ENCODE results near the gene MAD1L1. TPM values are rescaled to one million over a fixed set of nuclear protein-coding genes. Genes with fewer than 3 reads are reported as not detected.

Gene MAD1L1
- total and polyA plus RNA-seq, 2 experiments from 2014 or later, result 38.2 to 69.8 TPM

DNA sequence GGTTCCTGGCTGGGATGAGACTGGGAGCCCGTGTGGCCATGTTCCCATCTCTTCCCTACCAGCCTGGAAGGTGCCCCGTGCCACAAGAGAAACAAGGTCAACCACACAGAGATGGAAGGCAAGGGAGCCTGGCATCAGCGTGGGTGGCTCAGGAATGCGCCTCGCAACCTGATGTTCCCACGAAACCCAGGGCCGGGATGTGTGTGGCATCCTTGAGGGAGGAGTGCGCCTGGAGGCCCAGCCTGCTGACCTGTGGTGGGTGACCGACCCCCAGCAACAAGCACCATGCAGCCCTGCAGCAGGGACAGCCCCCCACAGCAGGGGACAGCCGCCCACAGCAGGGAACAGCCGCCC, 295.5 kb downstream of the MAD1L1 start:
- Histone ChIP-seq H3K27ac (no peak overlapping the region), H3K4me2 (ENCODE audit: unreplicated experiment) (no peak overlapping the region), H3K4me1 (ENCODE audit: insufficient read depth) (no peaks in the 10 kb centered on the region), H3K4me3 (no peak overlapping the region), H3K9me2 (ENCODE audit: insufficient read depth) (no peaks in the 10 kb centered on the region), H3K9me3 (ENCODE audit: low read depth) (no peaks in the 10 kb centered on the region), H3K36me3 (ENCODE audit: low read depth) (no peaks in the 10 kb centered on the region), H2AFZ (no peak overlapping the region), H3K79me2 (ENCODE audit: insufficient read depth) (no peaks in the 10 kb centered on the region), H3K9ac (no peak overlapping the region), H4K20me1 (ENCODE audit: insufficient read depth) (no peaks in the 10 kb centered on the region), H3K27me3 (replicated peaks; ENCODE audit: insufficient read depth) (no peaks in the 10 kb centered on the region), H3F3A (ENCODE audit: insufficient read depth) (no peaks in the 10 kb centered on the region)
- TF ChIP-seq EZH2 (IDR thresholded peaks at IDR 0.05; ENCODE audit: insufficient read depth, poor library complexity, severe bottlenecking) (no peak), EZH2phosphoT487 (IDR thresholded peaks at IDR 0.05; ENCODE audit: insufficient read depth, low read depth) (no peak)
- no peak for DNase-seq
- 92% methylated on average over 11 of the region's 11 CpGs for WGBS, 2 experiments (ENCODE audit: low coverage in 1 of 2, low lambda C conversion rate in 2 of 2, missing lambda C conversion rate in 2 of 2)
- in situ Hi-C loops (cut with MboI), result no loop called here

GRCh38 chr7:1936531-1937251, 296.1 kb downstream of the MAD1L1 start:
- H3K27me3 ChIP-seq (replicated peaks; ENCODE audit: insufficient read depth), result no peaks in the 10 kb centered on the region

GRCh38 chr7:1936006-1936310, 296.8 kb downstream of the MAD1L1 start:
- no peak overlapping the region for H3K9ac ChIP-seq
- no peaks in the 10 kb centered on the region for H3K27me3 ChIP-seq (replicated peaks; ENCODE audit: insufficient read depth)
- no peaks in the 10 kb centered on the region for H3K4me1 ChIP-seq (ENCODE audit: insufficient read depth)
- H3K4me2 ChIP-seq (ENCODE audit: unreplicated experiment), result no peak overlapping the region
- DNase-seq, result no peak
- H3K79me2 ChIP-seq (ENCODE audit: insufficient read depth), result no peaks in the 10 kb centered on the region
- no peak overlapping the region for H3K4me3 ChIP-seq
- no peak for TF ChIP-seq EZH2 (IDR thresholded peaks at IDR 0.05; ENCODE audit: insufficient read depth, poor library complexity, severe bottlenecking)
- no peak for TF ChIP-seq EZH2phosphoT487 (IDR thresholded peaks at IDR 0.05; ENCODE audit: insufficient read depth, low read depth)
- no peaks in the 10 kb centered on the region for H4K20me1 ChIP-seq (ENCODE audit: insufficient read depth)
- no peak overlapping the region for H2AFZ ChIP-seq
- WGBS, 2 experiments (ENCODE audit: low coverage in 1 of 2, low lambda C conversion rate in 2 of 2, missing lambda C conversion rate in 2 of 2), result 95 to 98% methylated on average over 8 of the region's 8 CpGs
- no peaks in the 10 kb centered on the region for H3K9me2 ChIP-seq (ENCODE audit: insufficient read depth)
- no peaks in the 10 kb centered on the region for H3K9me3 ChIP-seq (ENCODE audit: low read depth)
- H3F3A ChIP-seq (ENCODE audit: insufficient read depth), result no peaks in the 10 kb centered on the region
- in situ Hi-C loops (cut with MboI), result no loop called here
- no peak overlapping the region for H3K27ac ChIP-seq
- H3K36me3 ChIP-seq (ENCODE audit: low read depth), result no peaks in the 10 kb centered on the region

More at GRCh38 chr7:1936531-1937251, 296.1 kb downstream of the MAD1L1 start:
- Histone ChIP-seq H3K9me2 (ENCODE audit: insufficient read depth) (no peaks in the 10 kb centered on the region), H3K27ac (no peak overlapping the region), H2AFZ (no peak overlapping the region), H3K4me1 (ENCODE audit: insufficient read depth) (no peaks in the 10 kb centered on the region), H3K4me3 (no peak overlapping the region), H3K79me2 (ENCODE audit: insufficient read depth) (no peaks in the 10 kb centered on the region), H4K20me1 (ENCODE audit: insufficient read depth) (no peaks in the 10 kb centered on the region), H3K36me3 (ENCODE audit: low read depth) (no peaks in the 10 kb centered on the region), H3K4me2 (ENCODE audit: unreplicated experiment) (no peak overlapping the region), H3K9ac (no peak overlapping the region), H3F3A (ENCODE audit: insufficient read depth) (no peaks in the 10 kb centered on the region), H3K9me3 (ENCODE audit: low read depth) (no peaks in the 10 kb centered on the region)
- in situ Hi-C loops (cut with MboI), result no loop called here
- 94% methylated on average over 14 to 28 of the region's 29 CpGs for WGBS, 2 experiments (ENCODE audit: low coverage in 1 of 2, low lambda C conversion rate in 2 of 2, missing lambda C conversion rate in 2 of 2)
- DNase-seq, result no peak
- TF ChIP-seq EZH2 (IDR thresholded peaks at IDR 0.05; ENCODE audit: insufficient read depth, poor library complexity, severe bottlenecking) (no peak), EZH2phosphoT487 (IDR thresholded peaks at IDR 0.05; ENCODE audit: insufficient read depth, low read depth) (no peak)

DNA sequence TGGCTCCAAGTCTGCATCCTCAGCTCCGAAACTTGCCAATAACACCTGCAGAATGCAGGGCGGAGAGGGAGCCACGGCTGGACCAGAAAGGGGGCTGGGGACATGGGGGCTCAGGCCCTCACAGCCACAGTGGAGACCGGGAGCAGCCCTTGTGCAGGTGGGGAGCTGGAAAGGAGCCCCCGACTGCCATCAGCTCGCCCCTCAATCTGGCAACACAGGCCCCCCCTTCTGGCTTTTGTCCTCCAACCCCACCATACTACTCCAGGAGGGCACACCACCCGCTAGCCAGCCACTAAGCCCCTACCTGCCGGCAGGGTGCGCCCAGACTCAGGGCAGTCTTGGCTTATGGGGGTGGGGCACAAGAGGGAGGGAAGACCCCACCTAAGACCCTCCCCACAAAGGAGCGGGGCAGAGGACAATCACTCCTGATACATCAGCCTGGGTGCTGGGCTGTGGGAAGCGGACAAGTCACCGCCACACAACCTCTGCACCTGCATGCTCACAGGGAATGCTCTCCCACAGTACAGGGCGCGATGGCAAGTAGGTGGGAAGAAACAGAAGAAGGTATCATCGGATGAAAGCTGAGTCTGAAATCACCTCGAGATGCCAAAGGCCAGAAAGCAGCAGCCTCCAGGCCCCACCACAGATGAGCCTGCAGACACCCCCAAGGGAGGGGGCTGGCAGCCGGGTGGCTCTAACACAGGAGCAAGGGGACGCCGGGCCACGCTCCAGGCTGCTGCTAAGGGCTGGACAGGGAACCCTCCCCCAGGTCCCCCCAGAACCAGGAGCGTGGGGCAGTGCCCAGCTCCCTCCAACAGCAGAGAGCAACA, 297.4 kb downstream of the MAD1L1 start:
- no peaks in the 10 kb centered on the region for H3F3A ChIP-seq (ENCODE audit: insufficient read depth)
- H3K9me3 ChIP-seq (ENCODE audit: low read depth), result no peaks in the 10 kb centered on the region
- H3K4me2 ChIP-seq (ENCODE audit: unreplicated experiment), result no peak overlapping the region
- H3K27me3 ChIP-seq (replicated peaks; ENCODE audit: insufficient read depth), result no peaks in the 10 kb centered on the region
- no peaks in the 10 kb centered on the region for H3K79me2 ChIP-seq (ENCODE audit: insufficient read depth)
- WGBS, 2 experiments (ENCODE audit: low coverage in 1 of 2, low lambda C conversion rate in 2 of 2, missing lambda C conversion rate in 2 of 2), result 92 to 93% methylated on average over 21 of the region's 21 CpGs
- TF ChIP-seq EZH2phosphoT487 (IDR thresholded peaks at IDR 0.05; ENCODE audit: insufficient read depth, low read depth), result no peak
- no peak for TF ChIP-seq EZH2 (IDR thresholded peaks at IDR 0.05; ENCODE audit: insufficient read depth, poor library complexity, severe bottlenecking)
- no peak overlapping the region for H3K27ac ChIP-seq
- no peak for DNase-seq
- no peak overlapping the region for H2AFZ ChIP-seq
- no peaks in the 10 kb centered on the region for H3K36me3 ChIP-seq (ENCODE audit: low read depth)
- H4K20me1 ChIP-seq (ENCODE audit: insufficient read depth), result no peaks in the 10 kb centered on the region
- H3K9ac ChIP-seq, result no peak overlapping the region
- H3K4me3 ChIP-seq, result no peak overlapping the region
- H3K9me2 ChIP-seq (ENCODE audit: insufficient read depth), result no peaks in the 10 kb centered on the region
- in situ Hi-C loops (cut with MboI), result no loop called here
- no peaks in the 10 kb centered on the region for H3K4me1 ChIP-seq (ENCODE audit: insufficient read depth)
